GM21528 (cell line): ENCODE data around the gene USP28.
"Not testable (repeated sequence)": the region's sequence is repeated elsewhere in the genome, so short reads cannot be mapped to it uniquely, and the experiment has no call there.

Experiments used
- ATAC-seq: cut with Tn5 transposase; IDR thresholded peaks from one replicate; pipeline ENCODE4 v1.9.1; 2021; ENCODE audit warnings: mild to moderate bottlenecking, moderate library complexity; ENCODE audit not compliant: unreplicated experiment, low FRiP score

The USP28 gene

DNA sequence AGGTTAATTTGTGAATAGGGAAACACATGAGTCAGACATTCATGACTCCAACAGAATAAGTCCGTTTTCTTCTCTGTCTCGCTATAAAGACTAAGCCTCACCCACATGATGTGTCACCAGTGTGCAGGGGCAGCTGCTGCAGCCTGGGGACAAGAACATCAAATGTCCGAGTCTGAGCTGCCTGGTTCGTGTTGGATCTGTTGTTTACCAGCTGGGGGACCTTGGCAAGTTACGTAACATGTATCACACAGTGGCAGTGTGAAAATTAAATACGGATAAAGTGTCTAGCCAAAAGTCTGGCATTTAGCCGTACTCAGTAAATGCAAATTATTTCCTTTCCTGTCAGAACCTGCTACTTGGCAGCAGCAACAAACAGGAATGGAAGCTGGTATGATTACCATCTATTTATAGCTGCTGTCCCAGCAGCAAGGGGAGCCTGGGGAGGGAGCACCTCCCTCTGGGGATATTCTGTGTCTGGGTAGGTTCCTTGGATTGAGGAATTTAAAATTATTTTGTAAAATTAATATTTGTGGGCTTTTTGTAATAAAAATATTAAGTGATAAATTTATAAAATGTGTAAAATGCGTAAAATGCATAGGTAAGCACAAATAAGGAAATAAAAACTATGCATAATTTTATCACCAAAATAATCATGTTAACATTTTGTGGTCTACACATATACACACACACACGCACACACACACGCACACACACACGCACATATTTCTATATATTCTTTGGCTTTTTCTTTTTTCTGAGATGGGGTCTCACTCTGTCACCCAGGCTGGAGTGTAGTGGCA lies 97.1 kb downstream of the USP28 start:
- no peak for ATAC-seq

DNA sequence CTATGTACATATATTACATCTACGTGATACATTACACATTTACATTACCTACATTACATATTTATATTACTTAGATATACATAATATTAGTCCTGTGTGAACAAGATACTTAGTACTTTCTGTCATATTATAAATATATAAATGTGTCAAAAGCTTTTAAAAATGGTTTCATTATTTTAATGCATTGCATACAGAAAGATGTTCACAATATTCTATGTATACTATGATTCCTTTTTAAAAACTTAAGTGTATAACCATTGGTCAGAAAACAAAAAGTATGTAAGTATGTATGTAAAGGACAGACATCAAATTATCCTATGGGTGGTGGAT lies 101.2 kb downstream of the USP28 start:
- ATAC-seq = no peak

DNA sequence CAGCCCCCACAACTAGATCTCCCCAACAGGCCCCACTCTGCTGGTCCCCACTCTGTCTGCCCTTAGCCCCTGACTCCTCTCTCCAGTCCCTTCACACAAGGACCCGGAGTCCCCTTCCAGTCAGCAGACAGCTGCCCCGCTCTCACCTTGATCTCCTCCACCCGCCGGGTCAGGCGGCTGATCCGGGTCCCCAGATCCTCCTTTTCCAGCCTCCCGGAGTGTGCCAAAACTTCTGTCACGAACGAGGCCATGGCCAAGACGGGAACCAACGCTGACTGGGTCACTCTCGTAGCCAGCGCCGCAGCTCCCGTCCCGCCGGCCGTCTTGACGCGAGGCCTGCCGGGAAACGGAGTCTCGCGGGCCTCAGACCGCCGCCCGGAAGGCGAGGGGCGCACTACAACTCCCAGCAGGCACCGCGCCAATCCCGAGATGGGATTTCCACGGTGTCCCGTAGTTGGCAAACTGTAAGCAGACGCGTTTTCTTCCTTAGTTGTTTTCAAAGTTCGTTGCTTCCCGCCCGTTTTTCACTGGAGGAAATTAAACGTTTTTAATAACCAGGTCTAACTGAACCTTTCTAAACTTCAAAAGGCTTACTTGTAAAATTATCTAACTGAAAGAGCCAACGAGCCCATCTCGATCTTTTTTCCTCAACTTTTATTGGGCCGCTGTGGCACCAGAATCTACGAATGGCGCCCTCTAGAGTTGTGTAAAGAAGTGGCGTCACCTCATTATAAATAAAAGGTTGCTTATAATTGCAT lies 101.8 kb downstream of the USP28 start, which contains the start of gene ZW10:
Gene ZW10, minus strand, starts transcription at position 277 of the 758 bp plus-strand sequence. Its CDS starts 26 bp downstream, at position 251.
- peak; percentile 99 for ATAC-seq

DNA sequence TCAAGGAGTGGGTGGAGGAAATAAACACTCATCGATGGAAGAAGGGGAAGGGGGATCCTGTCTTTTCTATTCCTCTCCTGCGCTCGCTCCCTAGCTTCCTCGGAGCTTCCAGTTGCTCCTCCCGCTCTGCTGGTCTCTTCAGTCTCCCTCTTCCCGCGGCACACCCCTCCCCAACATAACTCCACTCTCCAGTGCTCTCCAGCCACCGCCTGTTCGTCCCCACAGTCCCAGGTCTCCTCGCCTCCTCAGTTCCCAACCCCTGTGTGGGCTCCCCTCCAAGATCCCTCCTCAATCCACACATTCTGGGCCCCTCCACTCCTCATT lies 102.3 kb downstream of the USP28 start:
- ATAC-seq = no peak

DNA sequence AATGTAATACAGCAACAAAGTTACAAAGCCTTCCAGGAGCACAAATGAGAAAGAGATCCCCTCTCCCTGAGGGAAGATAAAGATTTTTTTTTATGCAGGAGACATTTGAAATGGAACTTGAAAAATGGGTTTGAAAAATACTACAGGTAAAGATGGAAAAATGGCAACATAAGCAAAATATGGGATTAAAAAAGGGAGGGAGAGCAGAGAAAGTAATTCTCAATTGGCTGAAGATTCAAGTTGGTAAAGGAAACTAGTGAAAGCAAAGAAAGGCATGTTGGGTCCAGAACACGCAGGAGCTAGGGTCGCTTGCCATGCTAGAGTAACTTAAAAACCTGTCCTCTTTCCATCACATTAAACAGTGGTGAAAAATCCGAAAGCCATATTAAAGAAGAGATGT lies 103.4 kb downstream of the USP28 start:
- ATAC-seq = no peak

DNA sequence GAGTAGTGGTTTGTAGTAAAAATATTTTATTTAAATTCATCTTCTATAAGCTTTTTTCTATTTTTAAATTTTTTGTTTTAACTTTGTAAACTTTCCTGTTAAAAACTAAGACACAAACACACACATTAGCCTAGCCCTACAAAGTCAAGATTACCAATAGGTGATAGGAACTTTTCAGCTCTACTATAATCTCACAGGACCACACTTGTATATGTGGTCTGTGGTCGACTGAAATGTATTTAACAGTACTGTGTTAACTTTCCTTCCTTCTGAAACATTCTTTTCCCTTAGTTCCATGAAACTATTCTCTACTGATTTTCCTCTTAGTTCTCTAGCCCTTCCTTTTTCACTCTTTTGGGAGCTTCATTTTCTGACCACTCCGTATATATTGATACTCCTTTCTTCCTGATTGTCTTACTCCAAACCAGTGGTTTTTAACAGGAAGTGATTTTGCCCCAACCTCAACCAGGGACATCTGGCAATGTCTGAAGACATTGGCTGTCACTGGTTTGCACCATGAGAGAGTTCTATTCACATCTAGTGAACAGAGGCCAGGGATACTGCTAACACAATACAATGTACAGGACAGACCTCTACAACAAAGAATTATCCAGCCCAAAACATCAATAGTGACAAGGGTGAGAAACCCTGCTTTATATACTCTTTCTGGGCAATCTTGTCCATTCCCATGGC lies 110.7 kb downstream of the USP28 start:
- ATAC-seq = no peak

DNA sequence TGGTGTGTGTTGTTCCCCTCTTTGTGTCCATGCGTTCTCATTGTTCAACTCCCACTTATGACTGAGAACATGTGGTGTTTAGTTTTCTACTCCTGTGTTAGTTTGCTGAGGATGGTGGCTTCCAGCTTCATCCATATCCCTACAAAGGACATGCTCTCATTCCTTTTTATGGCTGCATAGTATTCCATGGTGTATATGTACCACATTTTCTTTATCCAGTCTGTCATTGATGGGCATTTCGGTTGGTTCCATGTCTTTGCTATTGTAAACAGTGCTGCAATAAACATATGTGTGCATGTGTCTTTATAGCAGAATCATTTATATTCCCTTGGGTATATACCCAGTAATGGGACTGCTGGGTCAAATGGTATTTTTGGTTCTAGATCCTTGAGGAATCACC lies 112.3 kb downstream of the USP28 start:
- ATAC-seq = not testable (repeated sequence)

DNA sequence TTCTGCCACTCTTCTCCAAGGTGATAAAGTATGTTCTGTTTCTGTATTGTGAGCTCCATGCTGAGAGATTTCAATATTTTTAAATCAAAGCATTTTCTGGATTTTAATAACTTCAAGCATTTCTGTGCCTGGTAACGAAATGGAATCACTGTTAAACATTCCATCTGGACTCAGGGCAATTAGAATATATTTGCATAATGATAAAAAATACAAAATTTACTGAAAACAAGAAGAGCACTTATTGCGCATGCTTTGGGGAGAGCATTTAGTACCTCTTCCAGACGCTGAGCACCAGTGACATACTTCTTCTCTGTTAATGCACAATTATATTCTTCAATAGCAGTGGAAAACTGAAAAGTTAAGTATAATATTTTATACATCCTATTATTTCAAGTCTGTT lies 115.1 kb downstream of the USP28 start:
- ATAC-seq = no peak

DNA sequence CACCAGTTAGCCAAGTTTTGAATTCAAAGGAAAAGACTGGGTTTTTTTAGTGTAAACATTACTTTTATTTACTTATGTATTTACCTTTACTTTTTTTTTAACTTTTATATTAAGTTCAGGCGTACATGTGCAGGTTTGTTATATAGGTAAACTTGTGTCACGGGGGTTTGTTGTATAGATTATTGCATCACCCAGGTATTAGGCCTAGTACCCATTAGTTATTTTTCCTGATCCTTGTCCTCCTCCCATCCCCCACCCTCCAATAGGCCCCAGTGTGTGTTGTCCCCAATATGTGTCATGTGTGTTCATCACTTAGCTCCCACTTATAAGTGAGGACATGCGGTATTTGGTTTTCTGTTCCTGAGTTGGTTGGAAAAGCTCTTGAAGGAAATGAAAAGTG lies 122.4 kb downstream of the USP28 start:
- ATAC-seq = no peak
